ENCODE data around the gene MAB21L3. TPM values are rescaled to one million over a fixed set of nuclear protein-coding genes. Genes with fewer than 3 reads are reported as not detected.

MAB21L3 gene
- total RNA-seq, 2 experiments from 2014 or later, result not detected

GRCh38 chr1:116131170-116131569 lies 20.0 kb downstream of the MAB21L3 start:
- H3K9me3 Mint-ChIP-seq, result no peaks in the 10 kb centered on the region
- ATAC-seq (no peak), DNase-seq (no peak)
- H3K4me1 Mint-ChIP-seq (ENCODE audit: low read depth), result peaks cover 43% of the 10 kb centered on the region
- TF ChIP-seq CTCF (IDR thresholded peaks at IDR 0.05), result no peak
- H3K4me3 Mint-ChIP-seq, result no peak overlapping the region
- no peak overlapping the region for H3K27ac Mint-ChIP-seq
- no peaks in the 10 kb centered on the region for H3K36me3 Mint-ChIP-seq (ENCODE audit: low read depth)
- peaks cover 10% of the 10 kb centered on the region for H3K27me3 Mint-ChIP-seq
- intact Hi-C loops (cut with micrococcal nuclease), result no loop called here
- POLR2A ChIA-PET, result interaction anchor here (0.6 kb wide), 1 partner anchor 293 kb away, joined by 3 read pairs; no protein-coding TSS in a partner anchor
- CTCF ChIA-PET, result interaction anchor here (1.0 to 3.5 kb wide), 4 partner anchors 9 to 368 kb away, joined by 3 to 33 read pairs (median 8); no protein-coding TSS in a partner anchor

GRCh38 chr1:116131866-116132605 lies 20.8 kb downstream of the MAB21L3 start:
- peaks cover 10% of the 10 kb centered on the region for H3K27me3 Mint-ChIP-seq
- DNase-seq, result no peak
- CTCF ChIA-PET, result interaction anchor here (1.1 to 3.5 kb wide), 5 partner anchors 8 to 353 kb away, joined by 3 to 33 read pairs (median 6); no protein-coding TSS in a partner anchor
- H3K36me3 Mint-ChIP-seq (ENCODE audit: low read depth), result no peaks in the 10 kb centered on the region
- H3K9me3 Mint-ChIP-seq, result no peaks in the 10 kb centered on the region
- H3K4me3 Mint-ChIP-seq, result no peak overlapping the region
- H3K27ac Mint-ChIP-seq, result no peak overlapping the region
- POLR2A ChIA-PET, result no interaction called here
- H3K4me1 Mint-ChIP-seq (ENCODE audit: low read depth), result peaks cover 34% of the 10 kb centered on the region
- ATAC-seq, result no peak
- TF ChIP-seq CTCF (IDR thresholded peaks at IDR 0.05), result no peak
- intact Hi-C loops (cut with micrococcal nuclease), result no loop called here

DNA sequence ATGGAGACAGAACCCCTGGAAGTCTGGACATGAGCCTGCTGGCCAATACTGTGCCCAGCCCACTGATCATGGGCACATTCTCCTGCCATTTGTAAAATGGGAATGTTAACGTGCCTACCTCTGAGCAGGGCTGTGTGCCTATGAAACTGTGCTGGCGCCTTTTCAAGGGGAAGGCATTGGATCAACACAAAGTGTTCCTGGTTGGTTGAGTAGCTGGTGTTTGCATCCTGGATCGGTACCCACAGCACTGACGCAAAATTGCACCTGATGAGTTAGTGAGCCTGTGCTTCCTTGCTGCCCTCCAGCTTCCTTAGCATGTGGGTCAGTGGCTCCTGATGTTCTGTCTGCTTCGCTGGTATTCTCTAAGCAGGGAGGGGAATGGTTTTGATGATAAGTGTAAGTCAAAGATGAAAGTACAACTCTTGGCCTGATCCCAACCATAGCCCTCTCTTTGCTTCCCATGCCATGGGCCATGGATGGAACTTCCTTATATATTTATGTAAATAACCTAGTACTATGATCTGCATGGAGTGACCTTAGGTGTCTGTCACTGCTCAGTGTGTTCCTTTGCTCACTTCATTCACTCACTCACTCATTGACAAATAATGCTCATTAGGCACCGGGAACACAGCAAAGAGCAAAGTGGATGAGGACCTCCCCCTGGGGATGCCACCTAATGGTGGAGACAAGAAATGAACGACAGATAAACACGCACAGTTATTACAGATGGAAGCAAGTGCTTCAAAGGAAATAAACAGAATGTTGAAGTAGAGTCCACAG lies 22.7 kb downstream of the MAB21L3 start:
- Mint-ChIP-seq H3K4me1 (ENCODE audit: low read depth) (peaks cover 17% of the 10 kb centered on the region), H3K4me3 (no peak overlapping the region), H3K27me3 (peaks cover 10% of the 10 kb centered on the region), H3K36me3 (ENCODE audit: low read depth) (no peaks in the 10 kb centered on the region), H3K27ac (no peak overlapping the region), H3K9me3 (no peaks in the 10 kb centered on the region)
- DNase-seq, result no peak
- intact Hi-C loops (cut with micrococcal nuclease), result no loop called here
- CTCF ChIA-PET, result interaction anchor here (2.0 kb wide), 1 partner anchor 351 kb away, joined by 6 read pairs; no protein-coding TSS in a partner anchor
- ATAC-seq, result no peak
- POLR2A ChIA-PET, result no interaction called here
- TF ChIP-seq CTCF (IDR thresholded peaks at IDR 0.05), result peak; percentile 53

DNA sequence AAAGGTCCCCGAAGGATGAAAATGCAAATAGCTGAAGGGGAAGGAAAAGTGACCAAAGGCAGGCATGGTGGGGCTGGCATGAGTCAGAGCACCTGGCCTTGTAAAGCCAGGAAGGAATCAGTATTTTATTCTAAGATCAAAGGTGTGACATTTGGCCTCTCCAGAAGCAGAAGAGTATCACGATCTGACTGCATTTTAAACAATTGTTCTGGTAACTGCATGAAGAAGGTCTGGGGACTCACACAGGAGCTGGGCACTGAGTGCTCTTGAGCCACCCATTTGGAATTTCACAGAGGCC lies 23.2 kb downstream of the MAB21L3 start:
- Mint-ChIP-seq H3K4me1 (ENCODE audit: low read depth) (peaks cover 16% of the 10 kb centered on the region), H3K27ac (no peak overlapping the region), H3K4me3 (no peak overlapping the region), H3K27me3 (peaks cover 10% of the 10 kb centered on the region), H3K9me3 (no peaks in the 10 kb centered on the region), H3K36me3 (ENCODE audit: low read depth) (no peaks in the 10 kb centered on the region)
- TF ChIP-seq CTCF (IDR thresholded peaks at IDR 0.05), result peak; percentile 18
- intact Hi-C loops (cut with micrococcal nuclease), result no loop called here
- no peak for ATAC-seq
- POLR2A ChIA-PET, result no interaction called here
- CTCF ChIA-PET, result interaction anchor here (2.0 kb wide), 1 partner anchor 351 kb away, joined by 6 read pairs; no protein-coding TSS in a partner anchor
- DNase-seq, result no peak

Measured in activated CD8-positive, alpha-beta T cell treated with anti-CD3 and anti-CD28 coated beads for 36 hours (primary cell).